ENCODE results near the gene TENM4. TPM values are rescaled to one million over a fixed set of nuclear protein-coding genes. Genes with fewer than 3 reads are reported as not detected.

Gene TENM4
- total RNA-seq, 1 donor from 2014 or later, result 112 TPM

- peak; percentile 39 for DNase-seq
Observed at GRCh38 chr11:79081471-79082031, 359.3 kb downstream of the TENM4 start.

GRCh38 chr11:79080551-79080950 is 360.3 kb downstream of the TENM4 start:
- no peak for DNase-seq

GRCh38 chr11:79078999-79079398 is 361.8 kb downstream of the TENM4 start:
- DNase-seq, result no peak

GRCh38 chr11:79078456-79078855 is 362.4 kb downstream of the TENM4 start:
- no peak for DNase-seq

GRCh38 chr11:79077702-79078330 is 363.0 kb downstream of the TENM4 start:
- DNase-seq, result no peak

GRCh38 chr11:79076526-79077115 is 364.2 kb downstream of the TENM4 start:
- DNase-seq, result no peak

GRCh38 chr11:79074547-79074946 is 366.3 kb downstream of the TENM4 start:
- DNase-seq, result no peak

GRCh38 chr11:79071190-79071589 is 369.6 kb downstream of the TENM4 start:
- DNase-seq, result no peak

GRCh38 chr11:79070518-79070917 is 370.3 kb downstream of the TENM4 start:
- DNase-seq, result no peak

- no peak for DNase-seq
Observed at GRCh38 chr11:79069504-79069903, 371.3 kb downstream of the TENM4 start.

- no peak for DNase-seq
Observed at GRCh38 chr11:79068356-79068755, 372.5 kb downstream of the TENM4 start.

- DNase-seq, result no peak
Observed at GRCh38 chr11:79067352-79067679, 373.5 kb downstream of the TENM4 start.

- peak; percentile 57 for DNase-seq
Observed at GRCh38 chr11:79066456-79067351, 374.1 kb downstream of the TENM4 start.

GRCh38 chr11:79062814-79063762 is 377.7 kb downstream of the TENM4 start:
- DNase-seq, result no peak

GRCh38 chr11:79060081-79060953 is 380.5 kb downstream of the TENM4 start:
- no peak for DNase-seq

- DNase-seq, result no peak
Observed at GRCh38 chr11:79059141-79059540, 381.7 kb downstream of the TENM4 start.

- DNase-seq, result no peak
Observed at GRCh38 chr11:79055856-79056631, 384.8 kb downstream of the TENM4 start.

GRCh38 chr11:79054636-79055035 is 386.2 kb downstream of the TENM4 start:
- DNase-seq, result no peak

- no peak for DNase-seq
Observed at GRCh38 chr11:79052544-79052943, 388.3 kb downstream of the TENM4 start.

GRCh38 chr11:79050786-79051185 is 390.0 kb downstream of the TENM4 start:
- DNase-seq, result no peak

Measured in occipital lobe (tissue), 2 donors.